Neural cell (in vitro differentiated cells): ENCODE measurements around the gene TM7SF2. TPM values are rescaled to one million over a fixed set of nuclear protein-coding genes. Genes with fewer than 3 reads are reported as not detected.

Experiments
- H2AFZ ChIP-seq: fragments of 200-600, 300-800 bp; sonication (generic), shearing (Covaris generic); 2 replicates; pipeline ENCODE4 v1.6.0; 2014; ENCODE audit warnings: low read depth, mild to moderate bottlenecking, antibody characterized with exemption, low read length, moderate library complexity
- H3F3A ChIP-seq: fragments of 200-600 bp; shearing (Covaris generic); 2 replicates; pipeline ENCODE4 v1.6.1; 2016; ENCODE audit warnings: mild to moderate bottlenecking, moderate library complexity, mixed read lengths, antibody characterized with exemption, low read length; ENCODE audit not compliant: insufficient read depth, poor library complexity, severe bottlenecking
- H3K27ac ChIP-seq: fragments of 200-600, 300-800 bp; sonication (generic), shearing (Covaris generic); 2 replicates; pipeline ENCODE4 v1.5.1; 2014; ENCODE audit warnings: mild to moderate bottlenecking, low read length, moderate library complexity
- H3K27me3 ChIP-seq: fragments of 300-800, 200-600 bp; sonication (generic), shearing (Covaris generic); 2 replicates; pipeline ENCODE4 v1.6.0; 2014; ENCODE audit warnings: mild to moderate bottlenecking, low read depth, low read length, moderate library complexity; ENCODE audit not compliant: insufficient read depth
- H3K36me3 ChIP-seq: fragments of 300-800, 200-600 bp; sonication (generic), shearing (Covaris generic); 2 replicates; pipeline ENCODE4 v1.5.1; 2014; ENCODE audit warnings: mild to moderate bottlenecking, antibody characterized with exemption, low read length, moderate library complexity; ENCODE audit not compliant: insufficient read depth
- H3K4me2 ChIP-seq: fragments of 300-800, 200-600 bp; sonication (generic), shearing (Covaris generic); 2 replicates; pipeline ENCODE4 v1.6.0; 2014; ENCODE audit warnings: mild to moderate bottlenecking, low read length
- H3K4me3 ChIP-seq: fragments of 300-800, 200-600 bp; sonication (generic), shearing (Covaris generic); 2 replicates; pipeline ENCODE4 v1.5.1; 2014; ENCODE audit warnings: mild to moderate bottlenecking, low read length, moderate library complexity
- H3K79me2 ChIP-seq: fragments of 200-600 bp; shearing (Covaris generic); replicated peaks from 2 replicates; pipeline ENCODE4 v1.6.0; 2014; ENCODE audit warnings: mild to moderate bottlenecking, low read length, moderate library complexity; ENCODE audit not compliant: insufficient read depth
- H3K9ac ChIP-seq: fragments of 300-800, 200-600 bp; sonication (generic), shearing (Covaris generic); 2 replicates; pipeline ENCODE4 v1.6.1; 2016; ENCODE audit warnings: mild to moderate bottlenecking, low read length, mixed read lengths
- H3K9me2 ChIP-seq: fragments of 200-600 bp; shearing (Covaris generic); 2 replicates; pipeline ENCODE4 v1.6.1; 2016; ENCODE audit warnings: mild to moderate bottlenecking, low read length, mixed read lengths; ENCODE audit not compliant: insufficient read depth
- H3K9me3 ChIP-seq: fragments of 200-600, 300-800 bp; sonication (generic), shearing (Covaris generic); 2 replicates; pipeline ENCODE4 v1.6.1; 2016; ENCODE audit warnings: mild to moderate bottlenecking, mixed run types, low read length, moderate library complexity, mixed read lengths
- H4K20me1 ChIP-seq: fragments of 200-600 bp; shearing (Covaris generic); 2 replicates; pipeline ENCODE4 v1.6.1; 2016; ENCODE audit warnings: mild to moderate bottlenecking, mixed run types; ENCODE audit not compliant: insufficient read depth
- CTCF ChIP-seq: fragments of 450-650 bp; IDR thresholded peaks from 2 replicates; pipeline ENCODE4 v1.5.1; 2014; ENCODE audit warnings: antibody characterized with exemption, mild to moderate bottlenecking, moderate library complexity; ENCODE audit not compliant: poor library complexity, severe bottlenecking
- EP300 ChIP-seq: fragments of 450-650 bp; conservative IDR thresholded peaks from 2 replicates; pipeline ENCODE4 v1.6.1; 2014; ENCODE audit warnings: antibody characterized with exemption, mild to moderate bottlenecking, moderate library complexity; ENCODE audit not compliant: poor library complexity, severe bottlenecking
- EZH2 ChIP-seq: fragments of 200-600, 300-800 bp; shearing (Covaris generic), sonication (generic); IDR thresholded peaks from 2 replicates; pipeline ENCODE4 v1.6.1; 2014; ENCODE audit warnings: antibody characterized with exemption, low read length, borderline replicate concordance, mild to moderate bottlenecking; ENCODE audit not compliant: insufficient read depth, poor library complexity, severe bottlenecking
- MXI1 ChIP-seq: fragments of 450-650 bp; conservative IDR thresholded peaks from 2 replicates; pipeline ENCODE4 v1.6.1; 2014; ENCODE audit warnings: antibody characterized with exemption, mild to moderate bottlenecking; ENCODE audit not compliant: poor library complexity, severe bottlenecking
- POLR2AphosphoS5 ChIP-seq: IDR thresholded peaks from 2 replicates; pipeline ENCODE4 v1.6.1; 2012
- RAD21 ChIP-seq: fragments of 450-650 bp; conservative IDR thresholded peaks from 2 replicates; pipeline ENCODE4 v1.6.1; 2014; ENCODE audit warnings: antibody characterized with exemption, mild to moderate bottlenecking, moderate library complexity
- SMC3 ChIP-seq: fragments of 450-650 bp; conservative IDR thresholded peaks from 2 replicates; pipeline ENCODE4 v1.6.1; 2014; ENCODE audit warnings: antibody characterized with exemption, mild to moderate bottlenecking, moderate library complexity; ENCODE audit not compliant: poor library complexity
- TAF1 ChIP-seq: IDR thresholded peaks from 2 replicates; pipeline ENCODE4 v1.6.1; 2012; ENCODE audit warnings: low read depth
- polyA plus RNA-seq: library from polyadenylated mRNA; depleted of rRNA; stranded (reverse); fragments of >200 nt; gene quantifications from 2 replicates; pipeline ENCODE4 v1.2.3, GENCODE V29; 2014
- TF ChIP-seq, protein P1 (sequence below): IDR thresholded peaks from 2 replicates; pipeline ENCODE4 v1.6.1; 2012; ENCODE audit warnings: borderline replicate concordance

TM7SF2 gene
- polyA plus RNA-seq, 1 donor from 2014 or later = 78.4 TPM

DNA sequence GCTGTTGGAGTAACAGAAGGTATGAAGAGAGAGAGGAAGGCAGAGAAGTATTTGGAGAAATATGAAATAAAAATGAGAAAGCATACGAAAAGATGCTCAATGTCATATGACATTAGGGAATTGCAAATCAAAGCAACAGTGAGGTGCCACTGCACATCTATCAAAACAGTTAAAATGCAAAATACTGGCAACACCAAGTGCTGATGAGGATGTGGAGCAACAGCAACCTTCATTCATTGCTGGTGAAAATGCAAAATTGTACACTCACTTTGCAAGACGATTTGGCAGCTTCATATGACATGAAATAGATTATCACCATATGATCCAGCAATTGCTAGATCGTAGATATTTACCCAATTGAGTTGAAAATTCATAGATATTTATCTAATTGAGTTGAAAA is 49.0 kb downstream of the TM7SF2 start:
- Histone ChIP-seq H3K27me3 (no peaks in the 10 kb centered on the region), H3K27ac (no peak overlapping the region), H3K9ac (no peak overlapping the region), H3K4me2 (no peak overlapping the region), H3F3A (no peaks in the 10 kb centered on the region), H2AFZ (no peak overlapping the region), H3K79me2 (no peaks in the 10 kb centered on the region), H3K36me3 (no peaks in the 10 kb centered on the region), H3K9me3 (no peaks in the 10 kb centered on the region), H3K4me3 (no peak overlapping the region), H4K20me1 (no peaks in the 10 kb centered on the region), H3K9me2 (no peaks in the 10 kb centered on the region)
- no peak for TF ChIP-seq EP300
- TF ChIP-seq CTCF = no peak
- TF ChIP-seq, protein P1, sequence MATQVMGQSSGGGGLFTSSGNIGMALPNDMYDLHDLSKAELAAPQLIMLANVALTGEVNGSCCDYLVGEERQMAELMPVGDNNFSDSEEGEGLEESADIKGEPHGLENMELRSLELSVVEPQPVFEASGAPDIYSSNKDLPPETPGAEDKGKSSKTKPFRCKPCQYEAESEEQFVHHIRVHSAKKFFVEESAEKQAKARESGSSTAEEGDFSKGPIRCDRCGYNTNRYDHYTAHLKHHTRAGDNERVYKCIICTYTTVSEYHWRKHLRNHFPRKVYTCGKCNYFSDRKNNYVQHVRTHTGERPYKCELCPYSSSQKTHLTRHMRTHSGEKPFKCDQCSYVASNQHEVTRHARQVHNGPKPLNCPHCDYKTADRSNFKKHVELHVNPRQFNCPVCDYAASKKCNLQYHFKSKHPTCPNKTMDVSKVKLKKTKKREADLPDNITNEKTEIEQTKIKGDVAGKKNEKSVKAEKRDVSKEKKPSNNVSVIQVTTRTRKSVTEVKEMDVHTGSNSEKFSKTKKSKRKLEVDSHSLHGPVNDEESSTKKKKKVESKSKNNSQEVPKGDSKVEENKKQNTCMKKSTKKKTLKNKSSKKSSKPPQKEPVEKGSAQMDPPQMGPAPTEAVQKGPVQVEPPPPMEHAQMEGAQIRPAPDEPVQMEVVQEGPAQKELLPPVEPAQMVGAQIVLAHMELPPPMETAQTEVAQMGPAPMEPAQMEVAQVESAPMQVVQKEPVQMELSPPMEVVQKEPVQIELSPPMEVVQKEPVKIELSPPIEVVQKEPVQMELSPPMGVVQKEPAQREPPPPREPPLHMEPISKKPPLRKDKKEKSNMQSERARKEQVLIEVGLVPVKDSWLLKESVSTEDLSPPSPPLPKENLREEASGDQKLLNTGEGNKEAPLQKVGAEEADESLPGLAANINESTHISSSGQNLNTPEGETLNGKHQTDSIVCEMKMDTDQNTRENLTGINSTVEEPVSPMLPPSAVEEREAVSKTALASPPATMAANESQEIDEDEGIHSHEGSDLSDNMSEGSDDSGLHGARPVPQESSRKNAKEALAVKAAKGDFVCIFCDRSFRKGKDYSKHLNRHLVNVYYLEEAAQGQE = no peak
- TF ChIP-seq MXI1 = no peak
- TF ChIP-seq EZH2 = no peak
- no peak for TF ChIP-seq SMC3
- TF ChIP-seq RAD21 = no peak
- TF ChIP-seq POLR2AphosphoS5 = no peak
- TF ChIP-seq TAF1 = no peak

- TF ChIP-seq CTCF (no peak), EZH2 (no peak), SMC3 (no peak), MXI1 (no peak), POLR2AphosphoS5 (no peak), EP300 (no peak), TAF1 (no peak), RAD21 (no peak)
- TF ChIP-seq, protein P1 = no peak
- Histone ChIP-seq H3K79me2 (no peaks in the 10 kb centered on the region), H3K27me3 (no peaks in the 10 kb centered on the region), H3K36me3 (no peaks in the 10 kb centered on the region), H3K4me2 (no peak overlapping the region), H3K27ac (no peak overlapping the region), H3K9me3 (no peaks in the 10 kb centered on the region), H3F3A (no peaks in the 10 kb centered on the region), H3K4me3 (no peak overlapping the region), H2AFZ (no peak overlapping the region), H3K9me2 (no peaks in the 10 kb centered on the region), H3K9ac (no peak overlapping the region), H4K20me1 (no peaks in the 10 kb centered on the region)
Observed at GRCh38 chr11:65163684-65164083, 52.0 kb downstream of the TM7SF2 start.
